ENCODE results near the gene DNMT3B. TPM values are rescaled to one million over a fixed set of nuclear protein-coding genes. Genes with fewer than 3 reads are reported as not detected.

DNMT3B gene
- total and polyA plus RNA-seq, 2 experiments from 2014 or later: 711 to 2,222 TPM

- ATAC-seq: peak; percentile 1
- H3K36me3 Mint-ChIP-seq (ENCODE audit: low read depth): peaks cover 40% of the 10 kb centered on the region
- Histone ChIP-seq H3K4me3 (no peak overlapping the region), H3K36me3 (ENCODE audit: insufficient read depth) (peaks cover 33% of the 10 kb centered on the region), H3K9me2 (ENCODE audit: insufficient read depth) (no peaks in the 10 kb centered on the region), H2AFZ (no peak overlapping the region), H3F3A (replicated peaks; ENCODE audit: low read depth) (peaks cover 78% of the 10 kb centered on the region), H3K27me3 (ENCODE audit: insufficient read depth) (no peaks in the 10 kb centered on the region), H4K20me1 (replicated peaks; ENCODE audit: insufficient read depth) (peaks cover 33% of the 10 kb centered on the region), H3K79me2 (replicated peaks; ENCODE audit: insufficient read depth) (no peaks in the 10 kb centered on the region), H3K4me2 (no peak overlapping the region), H3K4me1 (ENCODE audit: insufficient read depth) (peaks cover 20% of the 10 kb centered on the region), H3K27ac (ENCODE audit: low read depth) (peak overlapping the region; percentile 90)
- H3K4me1 Mint-ChIP-seq: peaks cover 34% of the 10 kb centered on the region
- peaks cover 81% of the 10 kb centered on the region for H3K27me3 Mint-ChIP-seq (ENCODE audit: insufficient read depth, low read depth, poor library complexity)
- H3K9me3 Mint-ChIP-seq: peaks cover 10% of the 10 kb centered on the region; the same call in 2 of the 3 replicates
- TF ChIP-seq POLR2AphosphoS5 (IDR thresholded peaks at IDR 0.05; ENCODE audit: low read depth) (peak; percentile 9; the same call in 1 of the 2 replicates), EZH2phosphoT487 (IDR thresholded peaks at IDR 0.05; ENCODE audit: unreplicated experiment) (no peak)
- H3K27ac Mint-ChIP-seq: no peak overlapping the region
- no peak overlapping the region for H3K4me3 Mint-ChIP-seq
- no peak for DNase-seq (ENCODE audit: low spot score)
These were observed 49.7 kb downstream of the DNMT3B start for GRCh38 chr20:32811886-32812285.

DNA sequence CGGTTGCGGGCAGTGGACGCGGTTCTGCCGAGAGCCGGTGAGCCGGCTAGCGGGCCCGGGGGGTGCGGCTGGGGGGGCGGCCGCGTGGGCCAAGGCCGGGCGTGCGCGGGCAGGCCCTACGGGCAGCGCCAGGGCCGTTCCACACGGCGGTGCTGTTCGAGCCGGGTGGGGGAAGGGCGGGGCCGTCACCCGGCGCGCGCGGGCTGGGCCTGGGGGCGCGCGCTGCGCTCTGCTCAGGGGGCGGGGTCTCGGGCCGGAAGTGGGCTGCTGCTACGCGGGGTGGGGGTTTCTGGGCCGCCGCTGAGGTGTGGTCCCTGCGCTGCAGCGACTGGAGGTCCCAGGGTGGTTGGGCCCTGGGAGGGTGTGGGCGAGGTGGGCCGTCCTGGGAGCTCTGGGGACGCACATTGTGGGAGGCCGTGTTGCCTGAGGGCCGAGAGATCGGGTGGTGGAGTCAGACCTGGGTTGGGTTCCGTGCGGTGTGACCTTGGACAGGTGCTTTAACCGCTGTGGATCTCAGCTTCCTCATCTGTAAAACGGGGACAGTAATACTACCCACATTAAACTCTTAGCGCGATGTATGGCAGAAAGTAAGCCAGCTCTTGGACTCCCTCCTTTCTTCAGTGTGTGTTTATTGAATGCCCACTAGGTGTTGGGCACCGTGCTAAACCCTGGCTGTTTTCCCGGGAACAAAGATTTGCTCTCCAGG lies 58.0 kb downstream of the DNMT3B start:
- Histone ChIP-seq H3K4me1 (ENCODE audit: insufficient read depth) (peaks cover 32% of the 10 kb centered on the region), H3K4me2 (peak overlapping the region; percentile 100), H2AFZ (no peak overlapping the region), H3F3A (replicated peaks; ENCODE audit: low read depth) (peaks cover 57% of the 10 kb centered on the region), H3K9me2 (ENCODE audit: insufficient read depth) (no peaks in the 10 kb centered on the region), H3K79me2 (replicated peaks; ENCODE audit: insufficient read depth) (peaks cover 50% of the 10 kb centered on the region), H3K27ac (ENCODE audit: low read depth) (peak overlapping the region; percentile 91), H3K4me3 (peak overlapping the region; percentile 89), H3K36me3 (ENCODE audit: insufficient read depth) (no peaks in the 10 kb centered on the region), H3K27me3 (ENCODE audit: insufficient read depth) (no peaks in the 10 kb centered on the region), H4K20me1 (replicated peaks; ENCODE audit: insufficient read depth) (peaks cover 43% of the 10 kb centered on the region)
- 0 out of 3 replicates have a peak, but pooled peaks cover under 1% of the 10 kb centered on the region for H3K36me3 Mint-ChIP-seq (ENCODE audit: low read depth)
- peak; percentile 77 for ATAC-seq
- peak overlapping the region; percentile 97 for H3K4me3 Mint-ChIP-seq
- DNase-seq (ENCODE audit: low spot score): peak; percentile 96
- H3K27ac Mint-ChIP-seq: peak overlapping the region; percentile 98
- H3K9me3 Mint-ChIP-seq: no peaks in the 10 kb centered on the region; the same call in 2 of the 3 replicates
- H3K27me3 Mint-ChIP-seq (ENCODE audit: insufficient read depth, low read depth, poor library complexity): peaks cover 31% of the 10 kb centered on the region
- H3K4me1 Mint-ChIP-seq: peaks cover 30% of the 10 kb centered on the region
- TF ChIP-seq JUNB (IDR thresholded peaks at IDR 0.05; ENCODE audit: unreplicated experiment): no peak
- TF ChIP-seq EZH2 (IDR thresholded peaks at IDR 0.05; ENCODE audit: low read depth, unreplicated experiment): no peak
- TF ChIP-seq CTCF (conservative IDR thresholded peaks at IDR 0.05; ENCODE audit: low read depth in 2 of 2): no peak
- peak; percentile 72 for TF ChIP-seq POLR2AphosphoS5 (IDR thresholded peaks at IDR 0.05; ENCODE audit: low read depth)
- no peak for TF ChIP-seq ZNF331 (CRISPR knock-in tag; IDR thresholded peaks at IDR 0.05; ENCODE audit: low read depth)
- TF ChIP-seq, protein P1, sequence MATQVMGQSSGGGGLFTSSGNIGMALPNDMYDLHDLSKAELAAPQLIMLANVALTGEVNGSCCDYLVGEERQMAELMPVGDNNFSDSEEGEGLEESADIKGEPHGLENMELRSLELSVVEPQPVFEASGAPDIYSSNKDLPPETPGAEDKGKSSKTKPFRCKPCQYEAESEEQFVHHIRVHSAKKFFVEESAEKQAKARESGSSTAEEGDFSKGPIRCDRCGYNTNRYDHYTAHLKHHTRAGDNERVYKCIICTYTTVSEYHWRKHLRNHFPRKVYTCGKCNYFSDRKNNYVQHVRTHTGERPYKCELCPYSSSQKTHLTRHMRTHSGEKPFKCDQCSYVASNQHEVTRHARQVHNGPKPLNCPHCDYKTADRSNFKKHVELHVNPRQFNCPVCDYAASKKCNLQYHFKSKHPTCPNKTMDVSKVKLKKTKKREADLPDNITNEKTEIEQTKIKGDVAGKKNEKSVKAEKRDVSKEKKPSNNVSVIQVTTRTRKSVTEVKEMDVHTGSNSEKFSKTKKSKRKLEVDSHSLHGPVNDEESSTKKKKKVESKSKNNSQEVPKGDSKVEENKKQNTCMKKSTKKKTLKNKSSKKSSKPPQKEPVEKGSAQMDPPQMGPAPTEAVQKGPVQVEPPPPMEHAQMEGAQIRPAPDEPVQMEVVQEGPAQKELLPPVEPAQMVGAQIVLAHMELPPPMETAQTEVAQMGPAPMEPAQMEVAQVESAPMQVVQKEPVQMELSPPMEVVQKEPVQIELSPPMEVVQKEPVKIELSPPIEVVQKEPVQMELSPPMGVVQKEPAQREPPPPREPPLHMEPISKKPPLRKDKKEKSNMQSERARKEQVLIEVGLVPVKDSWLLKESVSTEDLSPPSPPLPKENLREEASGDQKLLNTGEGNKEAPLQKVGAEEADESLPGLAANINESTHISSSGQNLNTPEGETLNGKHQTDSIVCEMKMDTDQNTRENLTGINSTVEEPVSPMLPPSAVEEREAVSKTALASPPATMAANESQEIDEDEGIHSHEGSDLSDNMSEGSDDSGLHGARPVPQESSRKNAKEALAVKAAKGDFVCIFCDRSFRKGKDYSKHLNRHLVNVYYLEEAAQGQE (IDR thresholded peaks at IDR 0.05; ENCODE audit: unreplicated experiment): peak; percentile 8
- no peak for TF ChIP-seq NANOG (IDR thresholded peaks at IDR 0.05; ENCODE audit: borderline replicate concordance)
- TF ChIP-seq, protein P2, sequence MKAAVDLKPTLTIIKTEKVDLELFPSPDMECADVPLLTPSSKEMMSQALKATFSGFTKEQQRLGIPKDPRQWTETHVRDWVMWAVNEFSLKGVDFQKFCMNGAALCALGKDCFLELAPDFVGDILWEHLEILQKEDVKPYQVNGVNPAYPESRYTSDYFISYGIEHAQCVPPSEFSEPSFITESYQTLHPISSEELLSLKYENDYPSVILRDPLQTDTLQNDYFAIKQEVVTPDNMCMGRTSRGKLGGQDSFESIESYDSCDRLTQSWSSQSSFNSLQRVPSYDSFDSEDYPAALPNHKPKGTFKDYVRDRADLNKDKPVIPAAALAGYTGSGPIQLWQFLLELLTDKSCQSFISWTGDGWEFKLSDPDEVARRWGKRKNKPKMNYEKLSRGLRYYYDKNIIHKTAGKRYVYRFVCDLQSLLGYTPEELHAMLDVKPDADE (IDR thresholded peaks at IDR 0.05): peak; percentile 50; the same call in 1 of the 2 replicates
- TF ChIP-seq EZH2phosphoT487 (IDR thresholded peaks at IDR 0.05; ENCODE audit: unreplicated experiment): no peak
- no peak for TF ChIP-seq STAT1 (IDR thresholded peaks at IDR 0.05; ENCODE audit: unreplicated experiment)

All from GM23338 (cell line).